HG03135 (cell line): Measurements from ENCODE around the gene CERS5.

ENCODE experiments used
- ATAC-seq: cut with Tn5 transposase; IDR thresholded peaks from one replicate; pipeline ENCODE4 v1.9.1; 2021; ENCODE audit warnings: mild to moderate bottlenecking, moderate library complexity; ENCODE audit not compliant: unreplicated experiment

CERS5 gene

GRCh38 chr12:50082644-50083043 is 84.5 kb downstream of the CERS5 start:
- no peak for ATAC-seq

- ATAC-seq = no peak
These were observed 85.9 kb downstream of the CERS5 start for GRCh38 chr12:50081096-50081808.

- no peak for ATAC-seq
These were observed 87.4 kb downstream of the CERS5 start for GRCh38 chr12:50079771-50080170.
